Measurements from ENCODE around the gene PELO. TPM values are rescaled to one million over a fixed set of nuclear protein-coding genes. Genes with fewer than 3 reads are reported as not detected.

The PELO gene
- total RNA-seq, 2 experiments from 2014 or later, result 4.3 to 4.5 TPM

- no peaks in the 10 kb centered on the region for H3K4me1 Mint-ChIP-seq (ENCODE audit: low read depth)
- no peak for TF ChIP-seq CTCF (IDR thresholded peaks at IDR 0.05)
- no peaks in the 10 kb centered on the region for H3K4me1 ChIP-seq (ENCODE audit: insufficient read depth, low read length)
- no peaks in the 10 kb centered on the region for H3K27me3 Mint-ChIP-seq
- no peaks in the 10 kb centered on the region for H3K9me3 ChIP-seq (ENCODE audit: control insufficient read depth in 1 of 2, insufficient read depth in 1 of 2, low read length in 2 of 2)
- intact Hi-C loops (cut with DNase I, micrococcal nuclease), result loop anchor here in 1 of 2 experiments (10.0 kb wide), 1 partner anchor 1495 kb away; no protein-coding TSS in a partner anchor
- POLR2A ChIA-PET, result no interaction called here
- H3K36me3 ChIP-seq (ENCODE audit: insufficient read depth, low read length), result peaks cover 7% of the 10 kb centered on the region
- H3K27me3 ChIP-seq (ENCODE audit: control insufficient read depth in 1 of 2, insufficient read depth in 2 of 2, low read length in 2 of 2), result no peaks in the 10 kb centered on the region
- H3K4me3 Mint-ChIP-seq, result no peak overlapping the region
- CTCF ChIA-PET, result no interaction called here
- no peak for DNase-seq
- ATAC-seq (ENCODE audit: poor library complexity), result no peak
- no peak overlapping the region for H3K27ac ChIP-seq (ENCODE audit: low read depth in 1 of 2, low read length in 2 of 2)
- H3K36me3 Mint-ChIP-seq (ENCODE audit: low read depth), result no peaks in the 10 kb centered on the region
- H3K4me3 ChIP-seq (ENCODE audit: low read length), result no peak overlapping the region
- no peak overlapping the region for H3K27ac Mint-ChIP-seq
- H3K9me3 Mint-ChIP-seq, result no peaks in the 10 kb centered on the region
These were observed 22.2 kb downstream of the PELO start for GRCh38 chr5:52809884-52810283.

- H3K27me3 ChIP-seq (ENCODE audit: control insufficient read depth in 1 of 2, insufficient read depth in 2 of 2, low read length in 2 of 2), result no peaks in the 10 kb centered on the region
- Mint-ChIP-seq H3K36me3 (ENCODE audit: low read depth) (no peaks in the 10 kb centered on the region), H3K4me3 (no peak overlapping the region), H3K4me1 (ENCODE audit: low read depth) (no peaks in the 10 kb centered on the region), H3K9me3 (no peaks in the 10 kb centered on the region), H3K27me3 (no peaks in the 10 kb centered on the region), H3K27ac (no peak overlapping the region)
- ChIA-PET CTCF (no interaction called here), POLR2A (no interaction called here)
- TF ChIP-seq CTCF (IDR thresholded peaks at IDR 0.05), result no peak
- intact Hi-C loops (cut with DNase I, micrococcal nuclease), result no loop called here
- no peaks in the 10 kb centered on the region for H3K4me1 ChIP-seq (ENCODE audit: insufficient read depth, low read length)
- peaks cover 3% of the 10 kb centered on the region for H3K36me3 ChIP-seq (ENCODE audit: insufficient read depth, low read length)
- no peak for ATAC-seq (ENCODE audit: poor library complexity)
- no peaks in the 10 kb centered on the region for H3K9me3 ChIP-seq (ENCODE audit: control insufficient read depth in 1 of 2, insufficient read depth in 1 of 2, low read length in 2 of 2)
- no peak for DNase-seq
- no peak overlapping the region for H3K4me3 ChIP-seq (ENCODE audit: low read length)
- H3K27ac ChIP-seq (ENCODE audit: low read depth in 1 of 2, low read length in 2 of 2), result no peak overlapping the region
These were observed 22.7 kb downstream of the PELO start for GRCh38 chr5:52810426-52810825.

GRCh38 chr5:52811067-52811749, 23.5 kb downstream of the PELO start:
- ATAC-seq (ENCODE audit: poor library complexity) (no peak), DNase-seq (peak in 2 of 14 experiments; percentile 47 to 54)
- no peak overlapping the region for H3K27ac Mint-ChIP-seq
- ChIA-PET CTCF (interaction anchor here (1.5 kb wide), 1 partner anchor 36 kb away, joined by 3 read pairs; no protein-coding TSS in a partner anchor), POLR2A (no interaction called here)
- H3K36me3 Mint-ChIP-seq (ENCODE audit: low read depth), result no peaks in the 10 kb centered on the region
- Histone ChIP-seq H3K27ac (ENCODE audit: low read depth in 1 of 2, low read length in 2 of 2) (no peak overlapping the region), H3K9me3 (ENCODE audit: control insufficient read depth in 1 of 2, insufficient read depth in 1 of 2, low read length in 2 of 2) (no peaks in the 10 kb centered on the region), H3K4me1 (ENCODE audit: insufficient read depth, low read length) (no peaks in the 10 kb centered on the region), H3K36me3 (ENCODE audit: insufficient read depth, low read length) (no peaks in the 10 kb centered on the region), H3K27me3 (ENCODE audit: control insufficient read depth in 1 of 2, insufficient read depth in 2 of 2, low read length in 2 of 2) (no peaks in the 10 kb centered on the region), H3K4me3 (ENCODE audit: low read length) (no peak overlapping the region)
- H3K9me3 Mint-ChIP-seq, result no peaks in the 10 kb centered on the region
- no peaks in the 10 kb centered on the region for H3K4me1 Mint-ChIP-seq (ENCODE audit: low read depth)
- no peaks in the 10 kb centered on the region for H3K27me3 Mint-ChIP-seq
- intact Hi-C loops (cut with DNase I, micrococcal nuclease), result no loop called here
- TF ChIP-seq CTCF (IDR thresholded peaks at IDR 0.05), result no peak
- no peak overlapping the region for H3K4me3 Mint-ChIP-seq
